Measurements from ENCODE around the gene SFSWAP. TPM values are rescaled to one million over a fixed set of nuclear protein-coding genes. Genes with fewer than 3 reads are reported as not detected.

SFSWAP gene
- total RNA-seq, 1 experiment from 2014 or later, result 50.4 TPM

GRCh38 chr12:131799195-131799594 lies 88.3 kb downstream of the SFSWAP start:
- ATAC-seq, result no peak
- Histone ChIP-seq H3K9me2 (ENCODE audit: insufficient read depth) (no peaks in the 10 kb centered on the region), H2AFZ (ENCODE audit: low read depth, low read length, poor library complexity, severe bottlenecking) (no peak overlapping the region), H3K4me3 (replicated peaks in 1 of 2; ENCODE audit: low read depth in 1 of 2, low read length in 2 of 2) (no peak overlapping the region), H3K27me3 (ENCODE audit: insufficient read depth, low read length) (no peaks in the 10 kb centered on the region), H3K9me3 (ENCODE audit: control insufficient read depth in 1 of 2, insufficient read depth in 1 of 2, low read depth in 1 of 2, low read length in 2 of 2) (no peaks in the 10 kb centered on the region), H3K9ac (ENCODE audit: low read length) (no peak overlapping the region), H3K36me3 (ENCODE audit: control insufficient read depth in 1 of 2, insufficient read depth in 2 of 2, low read length in 2 of 2) (peaks cover 9 to 23% of the 10 kb centered on the region in 2 experiments; a peak in 3 of 4 replicates), H3K27ac (ENCODE audit: low read depth, low read length) (no peak overlapping the region), H3K79me2 (ENCODE audit: insufficient read depth, low read length) (no peaks in the 10 kb centered on the region), H4K20me1 (ENCODE audit: insufficient read depth) (no peaks in the 10 kb centered on the region), H3K4me2 (ENCODE audit: low read length) (no peak overlapping the region), H3K4me1 (ENCODE audit: control insufficient read depth in 1 of 2, insufficient read depth in 2 of 2, low read length in 2 of 2) (peaks cover 5 to 7% of the 10 kb centered on the region in 2 experiments; a peak in 3 of 4 replicates)
- RAD21 ChIA-PET (ENCODE audit: low non-redundant PET in 1 of 2, low total read pairs in 2 of 2, uncharacterized antibody in 2 of 2, unreplicated experiment in 2 of 2), result no interaction called here
- intact Hi-C loops (cut with micrococcal nuclease), result no loop called here
- POLR2A ChIA-PET, result no interaction called here
- no peak for DNase-seq (ENCODE audit: low read depth, low spot score)
- CTCF ChIA-PET, result no interaction called here
- TF ChIP-seq JUND (IDR thresholded peaks at IDR 0.05) (no peak), YY1 (IDR thresholded peaks at IDR 0.05; ENCODE audit: extremely low read depth, insufficient replicate concordance, low read depth, low read length) (no peak), ZFX (IDR thresholded peaks at IDR 0.05) (no peak), CBX3 (IDR thresholded peaks at IDR 0.05; ENCODE audit: low read depth) (no peak), POLR2AphosphoS5 (IDR thresholded peaks at IDR 0.05; ENCODE audit: low read depth, low read length) (no peak; the same call in 1 of the 2 replicates), RAD21 (IDR thresholded peaks at IDR 0.05; ENCODE audit: low read depth) (no peak), CTCF (IDR thresholded peaks at IDR 0.05 in 2 of 3, conservative IDR thresholded peaks at IDR 0.05 in 1 of 3; ENCODE audit: borderline replicate concordance in 1 of 3, insufficient read depth in 1 of 3, low read depth in 2 of 3, low read length in 2 of 3) (no peak), ELF1 (IDR thresholded peaks at IDR 0.05; ENCODE audit: borderline replicate concordance, low read depth) (no peak), ZNF274 (IDR thresholded peaks at IDR 0.05; ENCODE audit: low read depth, low read length) (no peak), REST (IDR thresholded peaks at IDR 0.05; ENCODE audit: low read depth) (no peak), POLR2A (IDR thresholded peaks at IDR 0.05; ENCODE audit: borderline replicate concordance, extremely low read depth, insufficient read depth, insufficient read length) (no peak), SIN3A (IDR thresholded peaks at IDR 0.05; ENCODE audit: low read depth) (no peak), FOSL1 (IDR thresholded peaks at IDR 0.05; ENCODE audit: low read depth) (no peak), TCF7L2 (IDR thresholded peaks at IDR 0.05; ENCODE audit: borderline replicate concordance, extremely low read depth, insufficient read depth, insufficient read length) (no peak), CEBPB (IDR thresholded peaks at IDR 0.05; ENCODE audit: low read depth) (no peak)
- TF ChIP-seq, protein P1, sequence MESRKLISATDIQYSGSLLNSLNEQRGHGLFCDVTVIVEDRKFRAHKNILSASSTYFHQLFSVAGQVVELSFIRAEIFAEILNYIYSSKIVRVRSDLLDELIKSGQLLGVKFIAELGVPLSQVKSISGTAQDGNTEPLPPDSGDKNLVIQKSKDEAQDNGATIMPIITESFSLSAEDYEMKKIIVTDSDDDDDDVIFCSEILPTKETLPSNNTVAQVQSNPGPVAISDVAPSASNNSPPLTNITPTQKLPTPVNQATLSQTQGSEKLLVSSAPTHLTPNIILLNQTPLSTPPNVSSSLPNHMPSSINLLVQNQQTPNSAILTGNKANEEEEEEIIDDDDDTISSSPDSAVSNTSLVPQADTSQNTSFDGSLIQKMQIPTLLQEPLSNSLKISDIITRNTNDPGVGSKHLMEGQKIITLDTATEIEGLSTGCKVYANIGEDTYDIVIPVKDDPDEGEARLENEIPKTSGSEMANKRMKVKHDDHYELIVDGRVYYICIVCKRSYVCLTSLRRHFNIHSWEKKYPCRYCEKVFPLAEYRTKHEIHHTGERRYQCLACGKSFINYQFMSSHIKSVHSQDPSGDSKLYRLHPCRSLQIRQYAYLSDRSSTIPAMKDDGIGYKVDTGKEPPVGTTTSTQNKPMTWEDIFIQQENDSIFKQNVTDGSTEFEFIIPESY (IDR thresholded peaks at IDR 0.05; ENCODE audit: extremely low read depth, insufficient replicate concordance, low read length), result no peak
- BruUV-seq (replicated peaks), result no TSS peak
